SU-DHL-6 (cell line): ENCODE data around the gene UACA.
"Not testable (repeated sequence)": the region's sequence is repeated elsewhere in the genome, so short reads cannot be mapped to it uniquely, and the experiment has no call there.

Experiments used
- H2AFZ ChIP-seq: fragments of 200-600 bp; sonication (generic); 2 replicates; pipeline ENCODE4 v1.6.1; 2014; ENCODE audit warnings: low read depth, mild to moderate bottlenecking, moderate library complexity, mixed read lengths, antibody characterized with exemption, low read length; ENCODE audit not compliant: severe bottlenecking
- H3F3A ChIP-seq: fragments of 200-600 bp; shearing (Covaris generic); 2 replicates; pipeline ENCODE4 v1.6.0; 2016; ENCODE audit warnings: antibody characterized with exemption, mild to moderate bottlenecking; ENCODE audit not compliant: insufficient read depth
- H3K27ac ChIP-seq: fragments of 200-600 bp; sonication (generic); 2 replicates; pipeline ENCODE4 v1.5.1; 2016; ENCODE audit warnings: low read depth, mild to moderate bottlenecking, low read length, moderate library complexity, mixed read lengths
- H3K27me3 ChIP-seq: fragments of 200-600 bp; sonication (generic), shearing (Covaris generic); 2 replicates; pipeline ENCODE4 v1.6.0; 2014; ENCODE audit warnings: mild to moderate bottlenecking, low read length
- H3K36me3 ChIP-seq: fragments of 200-600 bp; sonication (generic); 2 replicates; pipeline ENCODE4 v1.6.1; 2014; ENCODE audit warnings: mild to moderate bottlenecking, low read length, mixed read lengths
- H3K4me2 ChIP-seq: fragments of 300-600, 200-600 bp; shearing (Covaris generic), sonication (generic); 2 replicates; pipeline ENCODE4 v1.6.0; 2014; ENCODE audit warnings: low read length, low read depth, mild to moderate bottlenecking; ENCODE audit not compliant: poor library complexity, severe bottlenecking
- H3K4me3 ChIP-seq: fragments of 200-600 bp; sonication (generic); 2 replicates; pipeline ENCODE4 v1.5.1; 2014; ENCODE audit warnings: antibody characterized with exemption, low read length, mild to moderate bottlenecking, mixed read lengths; ENCODE audit not compliant: insufficient read depth, poor library complexity, severe bottlenecking
- H3K79me2 ChIP-seq: fragments of 200-600 bp; sonication (generic); 2 replicates; pipeline ENCODE4 v1.6.1; 2014; ENCODE audit warnings: mild to moderate bottlenecking, low read length, moderate library complexity; ENCODE audit not compliant: insufficient read depth
- H3K9ac ChIP-seq: fragments of 200-600 bp; sonication (generic); 2 replicates; pipeline ENCODE4 v1.7.0; 2014; ENCODE audit warnings: mild to moderate bottlenecking, low read length
- H3K9me2 ChIP-seq: fragments of 200-600 bp; sonication (generic); replicated peaks from 2 replicates; pipeline ENCODE4 v1.6.1; 2014; ENCODE audit warnings: low read length; ENCODE audit not compliant: insufficient read depth
- H3K9me3 ChIP-seq: fragments of 200-600 bp; sonication (generic); 2 replicates; pipeline ENCODE4 v1.6.1; 2014; ENCODE audit warnings: low read length, mixed read lengths; ENCODE audit not compliant: insufficient read depth
- H4K20me1 ChIP-seq: fragments of 200-600 bp; sonication (generic); 2 replicates; pipeline ENCODE4 v1.6.1; 2014; ENCODE audit warnings: low read depth, mild to moderate bottlenecking, antibody characterized with exemption, low read length, moderate library complexity, mixed read lengths
- EZH2phosphoT487 ChIP-seq: fragments of 200-600 bp; sonication (generic), shearing (Covaris generic); conservative IDR thresholded peaks from 2 replicates; pipeline ENCODE4 v1.6.1; 2018; ENCODE audit warnings: mild to moderate bottlenecking, antibody characterized with exemption, low read length, moderate library complexity, mixed read lengths
- TF ChIP-seq, protein P1 (sequence below): fragments of 200-600 bp; sonication (generic); IDR thresholded peaks from one replicate; pipeline ENCODE4 v1.5.1; 2017; ENCODE audit warnings: antibody characterized with exemption, mild to moderate bottlenecking, low read length, moderate library complexity; ENCODE audit not compliant: insufficient read depth, poor library complexity, severe bottlenecking

Gene UACA

GRCh38 chr15:70810916-70811578, 47.7 kb upstream of the UACA start:
- no peak for TF ChIP-seq EZH2phosphoT487
- TF ChIP-seq, protein P1, sequence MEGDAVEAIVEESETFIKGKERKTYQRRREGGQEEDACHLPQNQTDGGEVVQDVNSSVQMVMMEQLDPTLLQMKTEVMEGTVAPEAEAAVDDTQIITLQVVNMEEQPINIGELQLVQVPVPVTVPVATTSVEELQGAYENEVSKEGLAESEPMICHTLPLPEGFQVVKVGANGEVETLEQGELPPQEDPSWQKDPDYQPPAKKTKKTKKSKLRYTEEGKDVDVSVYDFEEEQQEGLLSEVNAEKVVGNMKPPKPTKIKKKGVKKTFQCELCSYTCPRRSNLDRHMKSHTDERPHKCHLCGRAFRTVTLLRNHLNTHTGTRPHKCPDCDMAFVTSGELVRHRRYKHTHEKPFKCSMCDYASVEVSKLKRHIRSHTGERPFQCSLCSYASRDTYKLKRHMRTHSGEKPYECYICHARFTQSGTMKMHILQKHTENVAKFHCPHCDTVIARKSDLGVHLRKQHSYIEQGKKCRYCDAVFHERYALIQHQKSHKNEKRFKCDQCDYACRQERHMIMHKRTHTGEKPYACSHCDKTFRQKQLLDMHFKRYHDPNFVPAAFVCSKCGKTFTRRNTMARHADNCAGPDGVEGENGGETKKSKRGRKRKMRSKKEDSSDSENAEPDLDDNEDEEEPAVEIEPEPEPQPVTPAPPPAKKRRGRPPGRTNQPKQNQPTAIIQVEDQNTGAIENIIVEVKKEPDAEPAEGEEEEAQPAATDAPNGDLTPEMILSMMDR: no peak
- H2AFZ ChIP-seq: no peak overlapping the region
- no peak overlapping the region for H3K9ac ChIP-seq

DNA sequence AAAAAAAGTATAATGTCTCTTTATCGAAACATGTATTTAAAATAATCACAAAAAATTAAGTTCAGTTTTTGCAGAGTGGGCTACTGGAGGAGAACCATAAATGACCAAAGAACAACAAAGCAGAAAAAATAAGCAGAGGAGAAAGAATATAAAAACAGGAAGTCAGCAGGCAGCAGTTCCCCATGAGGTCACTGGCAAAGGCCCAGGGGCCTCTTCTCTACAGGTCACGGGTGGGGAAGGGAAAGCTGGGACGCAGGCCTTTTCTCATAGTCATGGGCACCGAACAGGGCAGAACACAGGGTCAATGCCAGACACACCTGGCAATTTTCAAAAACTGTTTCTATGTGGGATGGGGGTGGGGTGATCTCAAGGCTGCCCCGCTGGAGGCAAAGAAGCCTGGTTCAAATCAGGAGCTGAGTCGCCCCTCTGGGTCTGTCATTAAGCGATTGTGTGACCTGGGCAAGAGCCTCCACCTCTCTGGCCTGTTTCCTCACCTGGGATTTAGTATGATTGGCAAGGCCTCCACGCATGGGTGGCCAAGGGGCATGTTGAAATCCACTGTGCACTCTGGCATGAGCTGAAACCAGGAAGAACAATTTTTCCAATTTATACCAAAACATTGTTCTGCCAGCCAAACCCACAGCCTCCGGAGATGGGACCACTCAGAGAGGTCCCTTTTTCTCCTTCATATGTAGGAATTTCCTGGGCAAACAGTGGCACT, 43.8 kb upstream of the UACA start:
- Histone ChIP-seq H3K4me2 (no peak overlapping the region), H3K27me3 (no peaks in the 10 kb centered on the region), H2AFZ (no peak overlapping the region), H3K9ac (no peak overlapping the region), H4K20me1 (no peaks in the 10 kb centered on the region), H3F3A (no peaks in the 10 kb centered on the region), H3K4me3 (no peak overlapping the region), H3K27ac (no peak overlapping the region), H3K36me3 (no peaks in the 10 kb centered on the region), H3K79me2 (no peaks in the 10 kb centered on the region), H3K9me2 (no peaks in the 10 kb centered on the region), H3K9me3 (no peaks in the 10 kb centered on the region)
- TF ChIP-seq, protein P1: no peak
- TF ChIP-seq EZH2phosphoT487: no peak

More at GRCh38 chr15:70810916-70811578, 47.7 kb upstream of the UACA start:
- Histone ChIP-seq H3K9me2 (no peaks in the 10 kb centered on the region), H3K36me3 (no peaks in the 10 kb centered on the region), H3K27ac (no peak overlapping the region), H3F3A (no peaks in the 10 kb centered on the region), H3K79me2 (no peaks in the 10 kb centered on the region), H3K27me3 (no peaks in the 10 kb centered on the region), H3K4me2 (no peak overlapping the region), H4K20me1 (no peaks in the 10 kb centered on the region), H3K9me3 (no peaks in the 10 kb centered on the region), H3K4me3 (no peak overlapping the region)

DNA sequence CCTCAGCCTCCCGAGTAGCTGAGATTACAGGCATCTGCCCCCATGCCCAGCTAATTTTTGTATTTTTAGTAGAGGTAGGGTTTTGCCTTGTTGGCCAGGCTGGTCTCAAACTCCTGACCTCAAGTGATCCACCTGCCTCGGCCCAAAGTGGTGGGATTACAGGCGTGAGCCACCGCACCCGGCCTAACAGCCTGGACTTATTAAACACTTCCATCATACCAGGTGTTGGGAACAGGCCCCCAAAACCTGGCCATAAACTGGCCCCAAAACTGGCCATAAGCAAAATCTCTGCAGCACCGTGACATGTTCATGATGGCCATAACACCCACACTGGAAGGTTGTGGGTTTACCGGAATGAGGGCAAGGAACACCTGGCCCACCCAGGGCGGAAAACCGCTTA, 41.0 kb upstream of the UACA start:
- not testable (repeated sequence) for H3K4me3 ChIP-seq, H3K9ac ChIP-seq, H3K27ac ChIP-seq, H4K20me1 ChIP-seq, H3K27me3 ChIP-seq, H3K9me2 ChIP-seq, H2AFZ ChIP-seq, H3K9me3 ChIP-seq, H3K79me2 ChIP-seq, H3K36me3 ChIP-seq, H3K4me2 ChIP-seq, H3F3A ChIP-seq

DNA sequence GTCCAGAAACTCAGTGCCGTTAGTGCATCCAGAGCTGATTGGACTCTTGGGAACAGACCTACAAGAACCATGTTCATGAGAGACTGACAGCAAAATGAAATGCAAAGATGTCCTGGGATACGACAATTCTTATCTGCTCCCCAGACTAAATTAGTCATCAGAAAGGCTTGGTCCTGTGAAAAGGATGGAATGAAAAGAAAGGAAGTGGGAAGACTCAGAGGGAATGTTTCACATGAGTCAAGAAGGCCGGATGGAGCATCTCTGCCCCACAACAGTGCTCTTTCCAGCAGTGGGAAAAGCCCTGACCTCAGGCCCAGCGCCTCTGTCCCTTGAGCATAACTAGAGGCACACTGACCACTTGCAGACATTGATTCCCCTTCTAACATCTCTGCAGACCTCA, 39.3 kb upstream of the UACA start:
- no peaks in the 10 kb centered on the region for H3K9me3 ChIP-seq
- no peak overlapping the region for H3K27ac ChIP-seq
- no peaks in the 10 kb centered on the region for H3K36me3 ChIP-seq
- H3K9me2 ChIP-seq: no peaks in the 10 kb centered on the region
- no peak overlapping the region for H3K4me2 ChIP-seq
- no peak overlapping the region for H2AFZ ChIP-seq
- no peaks in the 10 kb centered on the region for H3F3A ChIP-seq
- no peak for TF ChIP-seq EZH2phosphoT487
- TF ChIP-seq, protein P1: no peak
- no peak overlapping the region for H3K4me3 ChIP-seq
- no peaks in the 10 kb centered on the region for H3K79me2 ChIP-seq
- no peaks in the 10 kb centered on the region for H3K27me3 ChIP-seq
- H3K9ac ChIP-seq: no peak overlapping the region
- no peaks in the 10 kb centered on the region for H4K20me1 ChIP-seq
